HG02610 (cell line): ENCODE data around the gene PDE1C.

ENCODE experiments used
- ATAC-seq: cut with Tn5 transposase; IDR thresholded peaks from one replicate; pipeline ENCODE4 v1.9.1; 2021; ENCODE audit warnings: mild to moderate bottlenecking, moderate library complexity; ENCODE audit not compliant: unreplicated experiment

PDE1C gene

DNA sequence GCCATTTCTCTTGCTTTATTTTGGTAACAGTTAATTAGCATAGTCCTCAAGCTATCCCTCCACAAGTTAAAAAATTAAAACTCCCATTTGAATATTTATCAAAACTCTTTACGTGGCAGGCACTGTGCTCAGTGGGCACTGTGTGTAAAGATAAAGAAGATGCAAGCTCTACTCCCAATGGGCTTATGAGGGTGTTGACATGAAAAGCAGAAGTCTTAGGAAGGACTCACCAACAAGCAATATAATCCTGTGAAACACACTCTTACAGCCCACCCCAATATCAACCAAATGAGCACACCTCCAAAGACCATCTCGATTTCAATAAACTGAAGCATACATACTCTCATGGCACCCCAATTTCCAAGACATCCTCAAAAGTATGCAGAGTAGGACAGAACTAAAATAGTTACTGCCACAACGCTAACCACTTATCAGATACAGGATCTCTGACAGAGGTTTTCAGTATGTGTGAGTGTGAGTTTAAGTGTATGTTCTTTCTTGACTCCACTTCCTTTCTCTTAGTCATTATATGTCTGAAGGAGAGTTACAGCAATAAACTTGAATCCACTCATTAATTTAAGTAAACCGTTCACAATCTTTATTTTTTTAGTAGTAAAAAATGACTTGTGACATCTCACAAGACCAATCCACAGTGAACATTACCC is 120.0 kb downstream of the PDE1C start:
- ATAC-seq, result no peak

DNA sequence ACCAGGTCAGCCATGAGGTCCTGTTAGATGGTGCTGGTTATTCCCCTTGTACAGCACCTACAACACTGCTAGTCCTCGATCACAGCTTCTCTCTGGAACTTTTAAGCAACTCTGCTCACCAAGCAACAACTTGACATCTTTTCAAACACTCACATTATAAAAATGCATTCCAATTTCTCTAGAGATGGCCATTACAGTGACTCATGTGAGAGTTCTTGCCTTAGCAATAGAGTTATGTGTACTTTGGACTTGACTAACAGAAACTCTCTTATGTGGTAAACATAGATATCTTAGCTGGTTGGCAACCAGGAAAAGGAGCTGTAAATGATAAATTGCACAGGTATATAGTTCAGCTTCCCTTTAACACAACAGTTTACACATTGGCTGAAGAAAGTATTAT is 122.2 kb downstream of the PDE1C start:
- ATAC-seq, result no peak

DNA sequence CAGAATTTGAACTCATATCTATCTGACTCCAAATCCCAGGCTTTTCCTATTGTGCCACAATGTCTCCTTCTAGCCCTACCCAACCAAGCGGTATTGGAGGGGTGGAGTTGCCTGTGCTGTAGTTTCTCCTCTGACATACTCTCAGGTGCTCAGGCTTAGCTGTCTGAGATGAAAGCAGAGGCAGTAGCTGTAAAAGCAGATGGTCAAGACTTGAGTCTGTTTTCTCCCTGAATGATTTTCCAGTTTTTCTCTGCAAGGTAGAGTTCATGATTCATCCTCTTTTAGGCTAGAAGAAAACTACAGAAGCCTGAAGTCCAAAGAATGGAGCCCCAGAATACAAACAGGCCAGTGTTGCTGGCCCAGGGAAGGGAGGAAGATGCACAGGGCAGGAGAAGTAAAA is 130.0 kb downstream of the PDE1C start:
- no peak for ATAC-seq

DNA sequence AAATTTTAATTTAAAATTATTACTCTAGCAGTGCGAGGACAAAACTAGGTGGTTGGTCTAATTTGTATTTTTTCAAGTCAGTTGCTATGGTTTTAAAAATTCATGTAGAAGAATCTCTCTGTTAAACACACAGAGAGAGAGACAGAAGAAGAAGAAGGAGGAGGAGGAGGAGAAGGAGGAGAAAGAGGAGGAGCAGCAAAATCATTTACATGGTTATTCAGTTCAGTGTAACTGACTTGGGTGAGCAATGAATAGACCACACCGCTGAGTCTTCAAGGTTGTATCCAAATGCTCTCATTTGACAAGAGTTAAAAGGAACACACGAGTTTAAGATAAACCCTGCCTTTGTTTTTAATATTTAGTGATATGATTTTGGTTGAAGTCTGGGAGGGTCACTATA is 131.1 kb downstream of the PDE1C start:
- no peak for ATAC-seq

DNA sequence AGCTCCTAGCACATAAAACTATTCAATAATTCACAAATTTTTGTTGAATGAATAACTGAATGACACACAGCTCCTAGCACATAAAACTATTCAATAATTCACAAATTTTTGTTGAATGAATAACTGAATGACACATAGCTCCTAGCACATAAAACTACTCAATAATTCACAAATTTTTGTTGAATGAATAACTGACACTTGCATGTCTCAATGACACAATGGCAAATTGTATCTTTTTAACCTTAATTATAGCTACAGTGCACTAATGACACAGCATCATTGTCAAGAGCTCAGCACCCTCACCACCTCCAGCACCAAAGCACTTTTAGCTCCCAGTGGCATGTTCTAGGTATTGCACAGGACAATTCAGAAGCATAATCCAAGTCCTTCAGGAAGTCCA is 131.6 kb downstream of the PDE1C start:
- no peak for ATAC-seq

DNA sequence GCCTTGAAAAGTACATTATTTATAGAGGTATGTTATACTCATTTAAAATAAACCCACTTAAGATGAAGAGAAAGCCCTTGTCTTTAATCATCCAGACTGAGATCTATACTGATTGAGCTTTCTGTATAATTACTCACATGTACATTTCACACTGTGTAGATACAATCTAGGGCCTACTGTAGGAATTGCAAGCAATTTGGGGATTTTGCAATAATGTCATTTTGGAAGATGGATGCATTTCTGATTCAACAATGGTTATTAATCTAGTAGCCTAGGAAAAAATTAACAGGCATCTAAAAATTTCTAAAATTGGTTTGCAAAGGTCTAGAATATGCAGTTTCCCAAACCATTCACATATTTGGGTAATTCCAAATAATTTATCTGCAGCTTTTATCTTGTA is 132.2 kb downstream of the PDE1C start:
- no peak for ATAC-seq

DNA sequence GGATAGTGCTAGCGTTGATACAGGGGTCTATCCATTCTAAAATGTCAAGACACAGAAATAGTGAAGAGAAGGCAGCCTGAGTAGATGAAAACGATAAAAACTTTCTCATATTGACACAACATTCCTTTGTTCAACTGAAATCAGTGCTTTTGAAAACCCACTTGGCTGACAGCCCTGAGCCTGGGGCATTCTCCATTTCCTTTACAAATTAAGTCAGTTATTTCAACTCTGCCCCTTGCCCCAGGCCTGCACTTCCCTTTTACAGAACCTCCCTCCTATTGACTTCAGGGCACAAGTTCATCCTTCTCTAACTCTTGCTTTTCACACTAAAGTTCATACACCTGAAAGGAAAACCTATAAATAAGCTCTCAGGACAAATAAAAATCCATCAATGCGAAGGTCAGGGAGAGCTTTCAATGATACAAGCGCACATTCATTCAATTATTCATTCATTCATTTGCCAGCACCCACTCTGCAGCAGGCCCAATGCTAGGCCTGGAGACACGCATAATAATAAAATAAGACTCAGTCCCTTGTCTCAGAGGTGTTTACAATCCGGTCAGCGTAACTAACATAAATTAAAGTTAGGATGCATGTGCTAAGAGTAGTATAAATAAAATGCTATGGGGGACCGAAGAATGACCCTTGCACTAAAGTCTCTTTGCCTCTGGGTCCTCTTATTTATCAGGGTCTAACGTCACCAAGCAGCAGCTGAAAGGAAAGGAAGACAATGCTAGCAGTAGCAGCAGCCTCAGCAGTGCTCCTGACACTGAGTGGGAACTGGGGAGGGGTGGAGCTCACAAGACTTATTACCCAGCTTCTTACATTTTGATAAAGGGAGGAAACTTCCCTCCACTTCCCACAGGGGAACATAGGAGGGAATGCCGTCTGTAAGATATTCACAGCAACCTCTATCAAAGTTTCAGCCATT is 134.8 kb downstream of the PDE1C start:
- ATAC-seq, result no peak

DNA sequence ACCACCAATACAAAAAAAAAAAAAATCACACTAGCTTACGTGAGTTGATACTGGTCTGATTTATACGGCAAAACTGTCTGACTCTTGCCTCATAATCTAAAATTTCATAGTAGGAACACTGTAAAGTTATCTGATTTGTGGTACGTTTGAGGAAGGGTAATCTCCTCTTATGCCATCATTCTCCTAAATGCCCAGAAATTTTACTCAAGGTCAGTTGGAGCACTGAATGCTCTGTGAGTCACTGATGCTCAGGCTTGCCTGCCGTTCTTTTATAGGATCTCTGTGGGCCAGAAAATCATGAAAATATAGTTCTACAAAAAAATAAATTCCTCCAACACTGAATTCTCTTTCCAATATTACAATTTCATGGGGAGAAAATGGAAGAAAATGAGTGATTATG is 135.7 kb downstream of the PDE1C start:
- no peak for ATAC-seq

DNA sequence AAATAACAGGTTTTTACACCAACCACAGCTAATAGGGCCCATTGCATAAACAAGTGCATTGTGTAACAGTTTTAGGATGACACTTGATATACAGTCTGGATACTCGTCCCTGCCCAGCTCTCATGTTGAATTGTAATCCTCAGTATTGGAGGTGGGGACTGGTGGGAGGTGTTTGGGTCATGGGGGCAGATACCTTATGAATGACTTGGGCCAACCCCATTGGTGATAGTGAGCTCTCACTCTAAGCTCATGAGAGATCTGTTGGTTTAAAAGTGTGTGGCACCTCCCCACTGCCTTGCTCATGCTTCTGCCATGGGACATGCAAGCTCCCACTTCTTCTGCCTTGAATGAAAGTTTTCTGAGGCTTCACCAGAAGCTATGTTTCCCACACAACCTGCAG is 136.7 kb downstream of the PDE1C start:
- ATAC-seq, result no peak

DNA sequence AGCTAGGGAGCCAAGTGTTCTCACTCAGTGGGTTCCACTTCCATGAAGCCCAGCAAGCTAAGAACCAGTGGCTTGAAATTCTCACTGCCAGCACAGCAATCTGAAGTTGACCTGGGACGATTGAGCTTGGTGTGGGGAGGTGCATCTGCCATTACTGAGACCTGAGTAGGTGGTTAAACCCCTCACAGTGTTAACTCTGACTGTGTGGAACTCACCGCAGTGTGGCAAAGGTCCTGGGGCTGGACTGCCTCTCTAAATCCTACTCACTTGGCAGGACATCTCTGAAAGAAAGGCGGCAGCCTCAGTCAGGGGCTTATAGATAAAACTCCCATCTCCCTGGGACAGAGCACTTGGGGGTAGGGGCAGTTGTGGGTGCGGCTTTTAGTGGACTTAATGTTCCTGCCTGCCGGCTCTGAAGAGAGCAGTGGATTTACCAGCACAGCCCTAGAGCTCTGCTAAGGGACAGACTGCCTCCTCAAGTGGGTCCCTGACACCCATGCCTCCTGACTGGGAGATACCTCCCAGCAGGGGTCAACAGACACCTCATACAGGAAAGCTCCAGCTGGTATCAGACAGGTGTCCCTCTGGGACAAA is 143.1 kb downstream of the PDE1C start:
- no peak for ATAC-seq

DNA sequence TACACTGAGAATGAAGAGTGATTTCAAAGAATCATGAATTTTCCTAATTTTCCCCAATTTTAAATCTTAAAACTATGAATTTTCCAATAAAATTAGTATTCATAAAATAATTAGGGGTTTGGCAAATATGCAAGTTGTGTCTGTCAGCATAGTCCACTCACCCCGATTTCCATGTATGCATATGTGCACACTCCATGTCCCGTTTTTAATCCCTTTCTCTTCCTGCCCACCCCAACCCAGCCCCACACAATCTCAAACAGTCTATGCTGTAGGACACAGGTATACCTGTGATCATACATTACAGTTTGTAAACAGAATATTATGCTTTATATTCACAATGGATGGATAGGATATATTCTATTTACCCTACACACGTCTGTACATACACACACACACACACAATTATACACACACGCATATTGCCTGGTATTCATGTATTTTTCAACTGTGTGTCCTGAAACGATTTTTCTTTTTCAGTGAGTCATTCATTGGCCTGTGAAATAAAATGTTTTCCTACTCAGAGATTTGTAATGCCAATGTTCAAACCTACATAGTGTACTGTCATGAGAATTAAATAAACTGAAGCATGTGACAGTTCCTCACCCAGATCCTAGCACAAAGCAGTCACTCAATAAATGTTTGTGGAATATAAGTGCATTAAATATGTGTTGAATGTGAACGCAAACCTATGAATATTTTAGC is 144.3 kb downstream of the PDE1C start:
- no peak for ATAC-seq

DNA sequence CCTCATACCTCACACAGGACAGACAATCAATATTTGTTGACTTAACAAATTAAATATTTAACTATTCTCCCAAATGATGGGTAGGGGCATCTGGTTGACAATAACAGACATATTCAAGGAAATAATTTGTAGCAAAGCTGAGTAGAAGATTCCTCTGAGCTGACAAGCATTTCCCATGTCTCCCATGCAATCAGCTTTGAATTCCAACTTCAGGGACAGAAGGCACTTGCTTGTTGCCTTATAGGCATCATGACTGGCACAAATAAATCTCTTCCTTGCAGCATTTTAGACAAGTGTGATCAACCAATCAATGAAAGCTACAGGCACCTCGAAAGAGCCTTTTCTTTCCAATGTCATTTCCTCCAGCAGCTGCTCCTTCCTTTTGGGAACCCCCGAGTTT is 146.0 kb downstream of the PDE1C start:
- ATAC-seq, result no peak

DNA sequence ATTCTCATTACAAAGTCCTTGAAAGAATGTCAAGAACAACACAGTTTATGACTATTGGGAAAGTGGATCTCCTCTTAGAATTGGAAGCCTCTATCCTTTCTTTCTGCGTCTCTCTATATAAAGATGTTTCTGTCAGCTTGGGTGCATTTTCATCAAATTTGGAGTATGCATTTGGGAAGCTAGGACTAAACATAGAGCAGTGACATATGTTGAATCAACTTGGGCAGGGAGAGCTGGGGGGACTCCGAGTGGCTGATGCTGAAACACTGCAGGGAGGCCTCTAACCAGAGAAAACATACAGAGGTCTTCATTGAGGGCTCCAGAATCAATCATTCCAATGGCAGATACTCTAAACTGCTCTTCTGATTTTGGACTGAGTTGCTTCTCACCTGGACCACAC is 147.4 kb downstream of the PDE1C start:
- ATAC-seq, result no peak

DNA sequence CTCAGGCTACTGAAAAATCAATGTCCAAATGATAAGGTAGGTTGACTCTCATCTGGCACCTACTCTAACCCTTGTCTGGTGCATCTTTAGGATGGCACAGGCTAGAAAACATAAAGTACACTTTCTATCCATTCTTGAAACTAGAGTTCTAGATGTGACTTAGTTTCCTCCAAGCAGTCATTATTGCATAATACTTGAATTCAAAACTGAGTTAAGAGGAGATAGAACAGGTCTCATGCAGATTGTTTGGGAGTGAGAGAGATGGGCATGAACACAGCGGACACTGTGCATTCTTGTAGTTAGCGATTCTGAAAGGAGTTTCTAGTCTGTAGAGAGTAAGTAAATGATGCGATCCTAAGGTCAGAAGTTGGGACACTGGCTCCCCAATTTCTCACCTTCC is 149.2 kb downstream of the PDE1C start:
- no peak for ATAC-seq

DNA sequence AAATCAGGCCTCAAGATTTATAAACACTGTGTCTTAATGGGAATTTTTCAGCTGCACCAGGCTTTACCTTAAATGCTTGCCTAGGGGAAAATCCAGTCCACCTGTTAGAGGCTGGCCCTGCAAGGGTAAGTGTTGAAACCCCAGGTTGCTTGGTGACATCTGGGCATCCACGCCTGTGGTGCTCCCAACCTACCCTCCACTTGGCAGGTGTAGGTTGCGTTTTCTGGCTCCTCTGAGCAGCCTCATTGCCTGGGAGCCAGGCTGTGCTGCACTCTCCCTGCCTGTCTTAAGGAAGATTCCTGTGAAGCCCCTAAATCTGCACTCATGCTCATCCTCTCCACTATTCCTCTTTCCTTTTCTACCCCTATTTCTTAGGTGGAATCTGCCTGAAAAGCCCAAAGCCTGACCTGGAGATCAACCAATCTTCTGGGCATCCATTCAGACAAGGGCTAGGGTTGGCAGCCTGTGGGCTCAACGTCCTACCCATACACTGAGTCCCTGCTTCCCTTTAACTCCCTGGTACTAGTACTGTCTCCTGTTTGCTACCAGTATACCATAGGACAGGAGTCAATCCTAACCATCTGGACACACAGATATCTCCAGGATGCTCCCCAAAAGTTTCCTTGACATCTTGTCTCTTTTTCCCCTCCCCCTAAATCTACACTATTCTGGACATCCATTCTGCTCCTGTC is 150.4 kb downstream of the PDE1C start:
- ATAC-seq, result no peak

DNA sequence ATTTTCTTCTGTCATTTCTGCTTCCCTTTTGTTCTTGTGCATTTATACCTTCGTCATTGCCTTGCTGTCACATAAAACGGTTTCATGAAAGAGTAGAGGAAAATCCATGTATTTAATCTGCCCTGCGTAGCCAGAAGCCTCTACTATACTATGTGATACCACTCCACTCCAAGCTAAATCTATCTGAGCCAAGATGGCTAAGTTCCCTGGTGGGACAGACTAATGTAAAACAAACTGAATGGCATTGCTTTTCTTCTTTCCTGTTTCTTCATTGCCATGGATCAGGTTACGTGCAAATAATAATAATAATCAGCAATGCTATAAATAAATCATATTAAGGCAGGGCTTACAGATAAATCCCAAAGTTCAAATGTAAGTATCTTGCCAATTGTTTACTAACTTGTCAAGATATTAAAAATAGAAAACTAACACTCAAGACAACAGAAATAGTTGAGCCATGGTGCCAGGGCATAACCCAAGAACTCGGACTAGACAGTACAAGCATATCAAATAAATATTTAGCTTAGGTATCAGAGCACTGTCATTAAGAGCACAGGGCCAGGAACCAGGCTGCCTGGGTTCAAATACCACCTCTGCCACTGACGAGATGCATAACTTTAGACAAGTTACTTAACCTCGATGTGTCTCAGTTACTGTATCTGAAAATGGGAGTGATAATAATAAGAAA is 151.4 kb downstream of the PDE1C start:
- no peak for ATAC-seq

DNA sequence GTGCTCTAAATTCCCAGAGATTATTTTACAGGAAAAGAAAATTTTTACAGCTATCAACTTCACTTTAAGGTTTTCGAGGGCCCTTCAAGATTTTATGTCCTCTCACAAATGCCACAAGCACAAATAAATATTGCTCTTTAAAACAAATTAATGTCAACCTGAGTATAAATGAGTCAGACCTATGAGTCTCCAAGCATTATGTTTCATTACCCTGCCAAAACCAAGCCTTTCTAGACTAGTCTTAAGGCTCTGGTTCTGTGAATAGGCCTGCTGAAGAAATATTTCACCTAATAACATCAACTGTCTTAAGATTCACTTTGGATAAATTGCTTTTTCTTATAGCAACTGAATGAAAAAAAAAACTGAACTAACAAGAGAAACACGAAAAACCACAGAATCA is 153.0 kb downstream of the PDE1C start:
- no peak for ATAC-seq

DNA sequence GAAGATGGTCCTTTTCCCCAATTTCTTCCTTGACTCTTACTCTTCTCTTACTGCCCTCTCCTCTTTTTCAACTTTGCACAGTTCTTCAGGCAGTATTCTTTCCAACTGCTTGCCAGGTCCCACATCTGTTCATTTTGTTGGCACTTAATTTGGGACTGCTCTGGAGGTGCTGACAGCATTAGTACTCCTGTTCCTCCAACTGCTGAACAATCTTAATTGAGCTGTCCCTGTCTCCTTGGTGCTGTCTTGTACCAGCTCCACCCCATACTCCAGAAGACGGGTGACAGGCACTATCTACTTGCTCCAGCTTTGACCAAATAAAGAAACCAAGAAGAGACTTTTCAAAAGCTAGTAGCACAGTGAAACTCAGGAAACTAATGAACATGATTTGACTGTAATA is 160.0 kb downstream of the PDE1C start:
- ATAC-seq, result no peak

DNA sequence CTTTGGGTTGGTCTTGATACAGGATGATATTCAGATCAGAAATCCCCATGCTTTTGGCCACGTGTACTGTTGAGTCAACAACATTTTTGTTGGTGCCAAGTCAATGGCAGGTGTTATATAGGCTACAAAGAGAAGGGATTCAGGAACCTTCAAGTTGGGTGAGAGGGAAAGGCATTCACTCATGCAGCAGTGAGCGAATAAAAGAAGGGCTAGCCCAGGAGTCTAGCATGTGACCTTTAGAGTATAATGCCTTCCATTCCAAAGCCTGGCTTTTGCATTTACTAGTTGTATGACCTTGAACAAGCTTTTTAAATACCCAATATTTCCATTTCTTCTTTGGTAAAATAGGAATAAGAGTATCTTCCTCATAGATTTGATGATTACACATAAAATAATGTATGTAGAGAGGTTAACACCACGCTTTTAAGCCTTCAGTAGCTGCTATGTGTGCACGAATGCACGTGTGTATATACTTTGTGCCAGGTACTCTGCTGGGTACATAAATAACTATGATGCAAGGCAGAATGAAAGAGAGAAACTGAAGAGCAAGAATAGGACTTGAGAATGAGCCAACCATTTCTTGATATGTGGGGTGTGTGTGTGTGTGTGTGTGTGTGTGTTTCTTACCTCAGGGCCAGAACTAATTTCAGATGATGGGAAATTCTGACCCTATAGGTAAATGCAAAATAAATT is 163.6 kb downstream of the PDE1C start:
- no peak for ATAC-seq

DNA sequence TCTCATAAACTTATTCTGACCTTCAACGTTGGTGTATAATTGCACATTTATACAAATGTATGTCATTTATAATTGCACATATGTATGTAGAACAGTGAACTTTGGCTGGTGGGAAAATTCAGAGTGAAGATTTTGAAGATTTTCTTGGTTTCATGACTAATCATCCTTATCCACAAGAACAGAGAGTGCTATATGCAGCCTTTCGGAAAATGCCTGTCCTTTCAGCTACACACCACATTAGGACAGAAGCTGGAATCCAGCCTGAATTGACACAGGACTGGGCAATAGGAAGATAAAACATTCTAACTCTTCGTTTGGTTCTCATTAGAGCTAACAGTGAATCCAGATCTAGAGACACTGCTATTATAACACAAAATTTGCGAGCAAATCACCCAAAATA is 166.2 kb downstream of the PDE1C start:
- no peak for ATAC-seq
